Stomach (tissue), 9 donors: ENCODE measurements around the gene IP6K3. TPM values are rescaled to one million over a fixed set of nuclear protein-coding genes. Genes with fewer than 3 reads are reported as not detected.

Source experiments
- DNase-seq, 2 donors: peaks; one replicate each; pipeline versions ENCODE4 v3.0.0 to v3.0.0-alpha.2; 2013 to 2019
- H3K27ac ChIP-seq, 5 donors: fragments of 200-600 bp in 4 of 5; sonication (generic) in 4 of 5; one replicate each; pipeline ENCODE4 v1.5.1; 2013 to 2019; ENCODE audit warnings: mild to moderate bottlenecking in 1 of 5, moderate library complexity in 1 of 5
- H3K27me3 ChIP-seq, 3 donors: fragments of 200-600 bp; sonication (generic); one replicate each; pipeline ENCODE4 v1.5.1; 2017 to 2019; ENCODE audit warnings: mixed run types in 1 of 3
- H3K36me3 ChIP-seq, 4 donors: fragments of 200-600 bp; sonication (generic); 1 replicate in 3 of 4; 2 replicates in 1 of 4; pipeline ENCODE4 v1.5.1; 2016 to 2019
- H3K4me1 ChIP-seq, 4 donors: fragments of 200-600 bp; sonication (generic); one replicate each; pipeline ENCODE4 v1.5.1; 2016 to 2019
- H3K4me3 ChIP-seq, 4 donors: fragments of 200-600 bp; sonication (generic) in 3 of 4; one replicate each; pipeline ENCODE4 v1.5.1; 2016 to 2019; ENCODE audit warnings: mild to moderate bottlenecking in 1 of 4
- H3K9me3 ChIP-seq, 4 donors: fragments of 200-600 bp; sonication (generic); one replicate each; pipeline ENCODE4 v1.5.1; 2016 to 2019
- EP300 ChIP-seq: sonication (generic); formaldehyde crosslinking; IDR thresholded peaks from one replicate; pipeline ENCODE4 v1.6.1; 2017; ENCODE audit warnings: antibody characterized with exemption
- POLR2A ChIP-seq, 4 donors: fragments of 450-650 bp; IDR thresholded peaks; one replicate each; pipeline ENCODE4 v1.6.1; 2016; ENCODE audit warnings: antibody characterized with exemption in 4 of 4, control low read depth in 2 of 4, mild to moderate bottlenecking in 1 of 4, moderate library complexity in 1 of 4
- POLR2AphosphoS5 ChIP-seq, 3 donors: sonication (generic); formaldehyde crosslinking; IDR thresholded peaks; one replicate each; pipeline ENCODE4 v1.6.1; 2016; ENCODE audit warnings: antibody characterized with exemption in 3 of 3
- WGBS, 5 donors: extraction: QIAGEN DNeasy Blood & Tissue Kit in 3 of 5; methylation state at CpG; one replicate each; pipeline versions ENCODE4 v1.1.5 to v1.1.7; 2013 to 2018; 5-methylcytosine and 5-hydroxymethylcytosine counted together
- intact Hi-C: fragments of 100-400 bp; cut with DNase I; formaldehyde crosslinking; loops from one replicate; pipeline ENCODE4 v1.15.1; 2023; ENCODE audit warnings: low total_unique reads
- polyA plus RNA-seq, 3 donors: library from polyadenylated mRNA; stranded (reverse); fragments of 200-250 nt; gene quantifications; one replicate each; pipeline ENCODE4 v1.2.3, GENCODE V29; 2013
- total RNA-seq, 5 donors: library from RNA; depleted of rRNA; stranded (reverse); fragments of >200 nt; gene quantifications; one replicate each; pipeline versions ENCODE4 v1.1.0 to v1.2.3, GENCODE V29; 2014 to 2016
- TF ChIP-seq, protein P1 (sequence below), 7 experiments: fragments of 450-650 bp in 4 of 7; fragments of 200-600 bp in 3 of 7; sonication (generic) in 3 of 7; IDR thresholded peaks; one replicate each; pipeline ENCODE4 v1.5.1; 2016 to 2019; ENCODE audit warnings: antibody characterized with exemption in 7 of 7, control low read depth in 2 of 7, mild to moderate bottlenecking in 1 of 7
- donor health status: healthy with polysubstance abuse.
- donor health status: Bipolar disorder and iron deficiency.
- donor health status: healthy.

IP6K3 gene
- total and polyA plus RNA-seq, 8 donors = 0.58 to 73.5 (median 1.9) TPM; not detected in 2

DNA sequence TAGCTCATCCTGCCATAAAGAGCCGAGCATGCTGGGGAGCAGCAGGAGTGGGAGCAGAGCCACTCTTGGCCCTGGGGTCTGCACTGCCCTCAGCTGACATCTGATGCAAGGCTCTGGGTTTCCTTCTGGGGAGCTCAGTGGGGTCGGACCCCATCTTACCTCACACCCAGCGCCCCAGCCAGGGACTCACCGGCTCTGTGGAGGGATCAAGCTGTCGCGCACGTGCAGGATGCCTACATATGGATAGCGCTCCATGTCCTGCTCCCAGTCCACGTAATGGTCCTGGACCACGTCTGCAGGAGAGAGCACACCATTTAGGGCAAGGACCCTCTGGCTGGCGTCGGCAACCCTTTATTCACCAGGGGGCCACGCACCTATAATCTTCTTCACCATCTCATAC, 30.1 kb upstream of the IP6K3 start:
- H3K36me3 ChIP-seq = peaks cover 88 to 100% (median 98%) of the 10 kb centered on the region in 4 donors
- WGBS, 5 donors = 75 to 97% (median 90%) methylated on average over 4 to 13 of the region's 13 CpGs
- no peaks in the 10 kb centered on the region for H3K27me3 ChIP-seq
- H3K9me3 ChIP-seq = no peaks in the 10 kb centered on the region
- DNase-seq = no peak
- H3K27ac ChIP-seq = no peak overlapping the region
- H3K4me3 ChIP-seq = no peak overlapping the region
- intact Hi-C loops = loop anchor here (10.0 kb wide), 1 partner anchor 378 kb away; no protein-coding TSS in a partner anchor
- H3K4me1 ChIP-seq = peaks cover 5 to 30% (median 10%) of the 10 kb centered on the region in 4 donors
- TF ChIP-seq POLR2A (IDR thresholded peaks at IDR 0.05) = no peak
- TF ChIP-seq EP300 = no peak
- TF ChIP-seq, protein P1, sequence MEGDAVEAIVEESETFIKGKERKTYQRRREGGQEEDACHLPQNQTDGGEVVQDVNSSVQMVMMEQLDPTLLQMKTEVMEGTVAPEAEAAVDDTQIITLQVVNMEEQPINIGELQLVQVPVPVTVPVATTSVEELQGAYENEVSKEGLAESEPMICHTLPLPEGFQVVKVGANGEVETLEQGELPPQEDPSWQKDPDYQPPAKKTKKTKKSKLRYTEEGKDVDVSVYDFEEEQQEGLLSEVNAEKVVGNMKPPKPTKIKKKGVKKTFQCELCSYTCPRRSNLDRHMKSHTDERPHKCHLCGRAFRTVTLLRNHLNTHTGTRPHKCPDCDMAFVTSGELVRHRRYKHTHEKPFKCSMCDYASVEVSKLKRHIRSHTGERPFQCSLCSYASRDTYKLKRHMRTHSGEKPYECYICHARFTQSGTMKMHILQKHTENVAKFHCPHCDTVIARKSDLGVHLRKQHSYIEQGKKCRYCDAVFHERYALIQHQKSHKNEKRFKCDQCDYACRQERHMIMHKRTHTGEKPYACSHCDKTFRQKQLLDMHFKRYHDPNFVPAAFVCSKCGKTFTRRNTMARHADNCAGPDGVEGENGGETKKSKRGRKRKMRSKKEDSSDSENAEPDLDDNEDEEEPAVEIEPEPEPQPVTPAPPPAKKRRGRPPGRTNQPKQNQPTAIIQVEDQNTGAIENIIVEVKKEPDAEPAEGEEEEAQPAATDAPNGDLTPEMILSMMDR (IDR thresholded peaks at IDR 0.05) = no peak
- TF ChIP-seq POLR2AphosphoS5 (IDR thresholded peaks at IDR 0.05) = no peak

DNA sequence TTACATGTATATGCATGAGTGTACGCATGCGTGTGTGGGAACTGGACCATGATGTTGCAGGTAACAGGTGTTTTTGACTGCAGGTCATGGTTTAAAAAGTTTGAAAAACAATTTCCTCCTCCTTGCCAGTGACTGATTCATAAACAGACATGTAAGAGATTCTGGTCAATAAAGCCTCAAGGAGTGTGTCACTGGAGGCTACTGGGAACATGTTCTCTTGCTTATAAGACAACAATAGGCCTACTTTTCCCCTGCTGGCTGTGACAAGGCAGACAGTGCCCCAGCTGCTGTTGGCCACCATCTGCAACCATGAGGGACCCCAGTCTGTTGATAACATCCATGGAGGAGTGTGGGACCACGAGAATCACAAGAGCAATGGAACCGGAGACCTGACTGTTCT, 29.5 kb upstream of the IP6K3 start:
- H3K4me3 ChIP-seq = no peak overlapping the region
- H3K9me3 ChIP-seq = no peaks in the 10 kb centered on the region
- TF ChIP-seq POLR2A (IDR thresholded peaks at IDR 0.05) (no peak), POLR2AphosphoS5 (IDR thresholded peaks at IDR 0.05) (no peak), EP300 (no peak)
- TF ChIP-seq, protein P1 (IDR thresholded peaks at IDR 0.05) = no peak
- 90 to 96% (median 94%) methylated on average over 2 to 4 of the region's 4 CpGs for WGBS, 5 donors
- no peaks in the 10 kb centered on the region for H3K27me3 ChIP-seq
- intact Hi-C loops = loop anchor here (10.0 kb wide), 1 partner anchor 379 kb away; no protein-coding TSS in a partner anchor
- H3K36me3 ChIP-seq = peaks cover 85 to 96% (median 92%) of the 10 kb centered on the region in 4 donors
- no peak for DNase-seq
- peaks cover 9 to 30% (median 14%) of the 10 kb centered on the region in 4 donors for H3K4me1 ChIP-seq
- no peak overlapping the region for H3K27ac ChIP-seq

DNA sequence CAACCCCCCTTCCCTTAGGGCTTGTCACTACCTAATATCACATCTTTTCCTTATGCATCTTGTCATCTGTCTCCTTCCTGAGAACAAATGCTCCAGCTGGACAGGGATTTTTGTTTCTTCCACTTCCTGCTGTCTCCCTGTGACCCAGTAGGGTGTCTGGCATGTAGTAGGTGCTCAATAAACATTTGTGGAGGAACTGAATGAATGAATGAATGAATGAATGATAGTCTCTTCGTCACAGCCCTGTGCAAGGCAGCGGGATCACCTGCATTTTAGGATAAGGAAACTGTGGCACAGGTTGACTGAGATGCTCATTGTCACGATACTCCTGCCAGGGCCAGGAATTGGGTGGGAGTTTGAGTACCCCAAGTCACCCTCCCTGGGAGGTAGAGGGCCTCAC, 28.1 kb upstream of the IP6K3 start:
- no peaks in the 10 kb centered on the region for H3K9me3 ChIP-seq
- H3K4me3 ChIP-seq = no peak overlapping the region
- peaks cover 22 to 39% (median 28%) of the 10 kb centered on the region in 4 donors for H3K4me1 ChIP-seq
- 94 to 100% (median 98%) methylated on average over 3 of the region's 3 CpGs for WGBS, 5 donors
- no peak for DNase-seq
- peaks cover 72 to 81% (median 78%) of the 10 kb centered on the region in 4 donors for H3K36me3 ChIP-seq
- TF ChIP-seq EP300 (no peak), POLR2A (IDR thresholded peaks at IDR 0.05) (no peak), POLR2AphosphoS5 (IDR thresholded peaks at IDR 0.05) (no peak)
- TF ChIP-seq, protein P1 (IDR thresholded peaks at IDR 0.05) = no peak
- H3K27me3 ChIP-seq = no peaks in the 10 kb centered on the region
- intact Hi-C loops = loop anchor here (10.0 kb wide), 1 partner anchor 380 kb away; no protein-coding TSS in a partner anchor
- no peak overlapping the region for H3K27ac ChIP-seq

DNA sequence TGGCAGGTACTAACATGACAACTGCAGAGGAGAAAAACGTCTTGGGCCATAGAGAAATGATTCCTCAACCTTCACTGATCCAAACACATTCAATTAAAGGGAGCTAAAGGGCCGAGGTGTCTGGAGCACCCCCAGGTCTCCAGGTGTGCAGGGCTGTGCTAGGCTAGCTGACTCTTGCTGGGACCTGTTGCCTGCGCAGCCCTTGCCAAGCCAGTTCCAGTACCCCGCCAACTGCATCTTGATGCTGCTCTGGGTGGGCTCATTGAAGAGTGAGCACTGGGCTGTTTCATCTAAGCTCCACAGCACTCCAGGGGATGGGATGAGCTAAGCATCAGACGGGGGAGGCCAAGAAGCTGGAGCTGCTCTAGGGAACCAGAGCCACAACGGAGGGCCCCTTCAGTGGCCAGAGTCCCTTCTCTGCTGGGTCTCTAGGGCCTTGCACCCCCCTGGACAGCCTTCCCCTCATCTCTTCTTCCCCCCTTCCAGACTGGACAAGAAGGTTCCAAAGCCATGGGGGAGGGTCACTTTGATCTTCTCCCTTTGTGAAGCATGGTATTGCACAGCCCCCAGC, 26.3 kb upstream of the IP6K3 start:
- 69 to 82% (median 75%) methylated on average over 4 to 6 of the region's 6 CpGs for WGBS, 5 donors
- H3K4me3 ChIP-seq = no peak overlapping the region
- H3K27me3 ChIP-seq = no peaks in the 10 kb centered on the region
- DNase-seq = no peak
- H3K9me3 ChIP-seq = no peaks in the 10 kb centered on the region
- H3K27ac ChIP-seq = peak overlapping the region in 2 of 5 donors; percentile 82 to 90
- intact Hi-C loops = loop anchor here (10.0 kb wide), 1 partner anchor 382 kb away; no protein-coding TSS in a partner anchor
- H3K4me1 ChIP-seq = peaks cover 23 to 50% (median 39%) of the 10 kb centered on the region in 4 donors
- TF ChIP-seq, protein P1 (IDR thresholded peaks at IDR 0.05) = no peak
- TF ChIP-seq EP300 = no peak
- TF ChIP-seq POLR2AphosphoS5 (IDR thresholded peaks at IDR 0.05) = no peak
- no peak for TF ChIP-seq POLR2A (IDR thresholded peaks at IDR 0.05)
- peaks cover 54 to 64% (median 60%) of the 10 kb centered on the region in 4 donors for H3K36me3 ChIP-seq
